ENCODE results near the gene MYORG.

MYORG gene

GRCh38 chr9:34376596-34377403, at the start of gene MYORG:
TSS of gene MYORG (minus strand) at chr9:34376898. CDS start at chr9:34372943, 3,955 bp downstream.
- Mint-ChIP-seq H3K36me3 (no peaks in the 10 kb centered on the region), H3K9me3 (no peaks in the 10 kb centered on the region), H3K27ac (peak within 1 kb of the TSS; percentile 66), H3K4me1 (peaks cover 32% of the 10 kb centered on the region), H3K4me3 (peak within 1 kb of the TSS; percentile 89), H3K27me3 (no peaks in the 10 kb centered on the region)
- ATAC-seq, result peak; percentile 94

DNA sequence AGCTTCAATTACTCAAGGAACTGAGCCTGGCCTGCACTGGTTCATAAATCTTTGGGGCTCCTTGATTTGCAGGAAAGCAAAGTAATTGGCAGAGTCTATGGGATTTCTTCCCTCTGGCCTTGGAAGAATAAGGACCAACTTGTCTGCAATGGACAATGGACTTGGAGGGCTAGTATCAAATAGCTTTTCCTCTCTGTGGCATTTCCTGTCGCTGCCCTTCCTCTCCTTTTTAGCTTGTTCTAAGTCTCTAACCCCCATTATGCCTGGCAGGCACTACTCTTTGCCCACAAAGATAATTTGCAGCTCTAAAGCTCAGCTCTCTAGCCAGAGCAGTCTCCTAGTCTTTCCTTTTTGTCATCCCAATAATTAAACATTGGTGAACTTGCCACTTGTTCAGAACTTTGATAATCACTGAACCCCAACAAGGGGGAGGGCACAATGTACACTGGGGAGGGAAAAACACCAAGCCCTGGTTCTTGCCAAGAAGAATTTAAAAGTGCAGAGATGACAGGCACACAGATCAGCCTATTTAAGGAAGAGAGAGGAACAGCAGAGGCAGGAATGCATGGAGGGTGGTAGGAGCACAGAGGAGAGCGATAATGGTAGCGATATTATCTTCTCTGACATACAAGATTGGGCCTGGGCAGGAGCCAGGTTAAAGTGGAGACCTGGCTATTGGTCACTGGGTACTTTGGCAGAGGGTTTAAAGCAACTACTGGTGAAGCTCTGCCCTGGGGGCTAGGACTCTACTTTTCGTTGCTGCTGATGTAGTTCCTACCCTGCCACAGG, 43.2 kb upstream of the MYORG start:
- Mint-ChIP-seq H3K4me1 (no peaks in the 10 kb centered on the region), H3K27me3 (no peaks in the 10 kb centered on the region), H3K4me3 (no peak overlapping the region), H3K36me3 (peaks cover 13% of the 10 kb centered on the region), H3K27ac (no peak overlapping the region), H3K9me3 (no peaks in the 10 kb centered on the region)
- no peak for ATAC-seq

DNA sequence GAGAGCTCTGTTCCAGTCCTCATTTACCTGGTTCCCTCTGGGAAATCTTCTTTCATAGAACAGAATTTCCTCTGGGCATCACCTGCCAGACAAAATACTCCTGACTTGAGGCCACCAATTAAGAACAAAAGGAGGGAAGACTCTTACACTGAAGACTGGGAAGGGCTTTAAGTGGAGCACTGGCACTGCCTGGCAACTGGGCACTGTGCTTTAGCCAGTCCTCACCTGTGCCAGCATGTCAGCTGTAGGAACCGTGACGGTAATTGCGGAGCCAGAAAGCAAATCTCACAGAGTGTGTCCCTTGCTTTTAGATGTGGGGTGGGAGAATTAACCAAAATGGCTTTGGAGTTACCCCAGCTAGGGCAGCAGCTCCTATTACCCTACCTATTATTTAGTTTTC, 41.0 kb upstream of the MYORG start:
- Mint-ChIP-seq H3K36me3 (peaks cover 8% of the 10 kb centered on the region), H3K27me3 (no peaks in the 10 kb centered on the region), H3K4me3 (no peak overlapping the region), H3K9me3 (no peaks in the 10 kb centered on the region), H3K4me1 (no peaks in the 10 kb centered on the region), H3K27ac (no peak overlapping the region)
- ATAC-seq, result no peak

DNA sequence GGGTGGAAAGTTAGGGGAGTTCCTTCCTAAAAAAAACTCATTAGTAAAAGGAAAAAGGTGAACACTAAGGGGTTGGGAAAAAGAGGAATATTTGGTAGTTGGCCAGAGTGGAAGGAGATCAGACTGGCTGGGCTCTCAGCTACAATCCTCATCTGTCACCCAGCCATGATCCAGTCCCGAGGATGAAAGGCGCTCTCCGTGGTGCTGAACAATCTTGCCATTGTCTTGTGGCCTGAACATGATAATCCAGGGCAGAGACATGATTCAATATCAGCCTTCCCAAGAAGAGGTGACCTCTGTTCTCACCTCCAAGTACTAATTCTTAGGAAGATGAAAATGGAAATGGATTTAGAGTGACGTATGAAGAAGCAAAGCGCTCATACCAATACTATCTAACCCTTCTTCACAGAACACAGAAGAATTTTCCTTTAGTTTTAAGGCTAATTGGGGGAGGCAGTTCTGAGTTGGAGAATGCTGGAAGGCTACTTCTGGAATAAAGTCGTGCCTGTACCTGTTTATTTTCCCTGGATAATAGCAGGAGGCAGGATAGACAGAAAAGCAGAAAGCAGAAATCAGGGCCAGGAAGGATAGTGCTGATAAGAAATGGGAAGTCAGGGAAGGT, 36.6 kb upstream of the MYORG start:
- H3K4me1 Mint-ChIP-seq, result no peaks in the 10 kb centered on the region
- H3K27me3 Mint-ChIP-seq, result no peaks in the 10 kb centered on the region
- no peaks in the 10 kb centered on the region for H3K9me3 Mint-ChIP-seq
- peaks cover 21% of the 10 kb centered on the region for H3K36me3 Mint-ChIP-seq
- no peak overlapping the region for H3K4me3 Mint-ChIP-seq
- no peak for ATAC-seq
- H3K27ac Mint-ChIP-seq, result no peak overlapping the region

DNA sequence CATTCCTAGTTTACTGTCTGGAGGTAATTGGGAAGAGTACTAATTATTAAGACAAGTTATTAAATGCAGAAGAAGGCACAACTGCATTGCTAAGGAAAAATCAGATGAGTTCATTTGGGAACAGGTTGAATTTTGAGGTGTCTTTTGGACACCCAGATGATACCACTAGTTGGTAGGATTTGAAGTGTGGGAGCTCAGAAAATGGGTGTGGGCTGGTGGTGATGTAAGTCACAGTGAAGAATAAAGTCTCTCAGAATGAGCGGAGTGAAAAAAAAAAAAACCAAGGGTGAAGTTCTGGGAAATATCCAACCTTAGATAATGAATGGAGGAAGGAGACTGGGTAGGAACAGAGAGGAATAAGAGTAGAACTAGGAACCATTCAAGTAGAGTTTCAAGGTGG, 35.6 kb upstream of the MYORG start:
- H3K4me3 Mint-ChIP-seq, result no peak overlapping the region
- no peak overlapping the region for H3K27ac Mint-ChIP-seq
- ATAC-seq, result no peak
- H3K27me3 Mint-ChIP-seq, result no peaks in the 10 kb centered on the region
- no peaks in the 10 kb centered on the region for H3K4me1 Mint-ChIP-seq
- H3K36me3 Mint-ChIP-seq, result peaks cover 21% of the 10 kb centered on the region
- H3K9me3 Mint-ChIP-seq, result no peaks in the 10 kb centered on the region

GRCh38 chr9:34409154-34409553, 32.5 kb upstream of the MYORG start:
- no peak overlapping the region for H3K4me3 Mint-ChIP-seq
- no peak for ATAC-seq
- H3K4me1 Mint-ChIP-seq, result no peaks in the 10 kb centered on the region
- H3K36me3 Mint-ChIP-seq, result peaks cover 17% of the 10 kb centered on the region
- no peak overlapping the region for H3K27ac Mint-ChIP-seq
- H3K27me3 Mint-ChIP-seq, result no peaks in the 10 kb centered on the region
- no peaks in the 10 kb centered on the region for H3K9me3 Mint-ChIP-seq

DNA sequence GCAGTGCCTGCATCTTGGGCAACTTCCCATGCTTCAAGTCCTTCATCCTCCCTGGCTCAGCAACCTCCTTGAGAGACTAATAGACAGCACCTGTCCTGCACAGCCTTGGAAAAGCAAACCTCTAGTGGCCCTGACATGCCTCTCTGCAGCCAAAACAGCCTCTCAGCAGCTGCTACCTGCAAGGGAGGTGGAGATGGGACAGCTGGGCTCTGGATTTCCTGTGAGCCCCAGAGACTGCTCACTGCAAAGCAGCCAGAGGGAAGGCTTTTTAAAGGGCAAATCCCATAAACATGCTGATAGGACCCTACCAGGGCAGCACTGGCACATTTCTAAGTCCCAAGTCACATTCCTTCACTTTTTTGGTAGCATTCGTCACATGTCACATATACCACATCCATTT, 31.5 kb upstream of the MYORG start:
- Mint-ChIP-seq H3K9me3 (no peaks in the 10 kb centered on the region), H3K27me3 (no peaks in the 10 kb centered on the region), H3K27ac (no peak overlapping the region), H3K4me1 (no peaks in the 10 kb centered on the region), H3K36me3 (peaks cover 24% of the 10 kb centered on the region), H3K4me3 (no peak overlapping the region)
- no peak for ATAC-seq

DNA sequence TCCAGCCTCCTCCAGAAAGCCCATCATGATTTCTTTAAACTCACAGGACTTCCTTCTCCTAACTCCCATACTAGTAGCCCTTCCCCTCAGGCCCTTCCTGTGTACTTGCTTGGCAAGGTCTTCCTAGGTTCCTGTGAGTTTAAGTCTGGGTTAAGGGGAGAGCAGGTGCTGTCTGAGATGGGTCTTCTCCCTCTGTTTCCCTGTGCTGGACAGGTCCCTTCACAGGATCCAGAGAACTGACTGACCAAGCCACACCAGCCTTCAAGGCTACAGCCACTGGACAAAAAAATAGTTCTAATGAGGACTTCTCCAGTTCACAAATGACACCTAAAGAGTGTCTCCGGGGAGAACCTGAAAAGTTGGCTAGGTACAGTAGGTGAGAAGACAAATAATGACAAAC, 29.5 kb upstream of the MYORG start:
- no peak overlapping the region for H3K27ac Mint-ChIP-seq
- no peaks in the 10 kb centered on the region for H3K9me3 Mint-ChIP-seq
- no peaks in the 10 kb centered on the region for H3K27me3 Mint-ChIP-seq
- no peak for ATAC-seq
- H3K4me3 Mint-ChIP-seq, result no peak overlapping the region
- H3K4me1 Mint-ChIP-seq, result no peaks in the 10 kb centered on the region
- peaks cover 25% of the 10 kb centered on the region for H3K36me3 Mint-ChIP-seq

GRCh38 chr9:34405719-34406118, 29.0 kb upstream of the MYORG start:
- no peaks in the 10 kb centered on the region for H3K27me3 Mint-ChIP-seq
- H3K27ac Mint-ChIP-seq, result no peak overlapping the region
- no peaks in the 10 kb centered on the region for H3K4me1 Mint-ChIP-seq
- ATAC-seq, result no peak
- H3K36me3 Mint-ChIP-seq, result peaks cover 29% of the 10 kb centered on the region
- no peak overlapping the region for H3K4me3 Mint-ChIP-seq
- H3K9me3 Mint-ChIP-seq, result no peaks in the 10 kb centered on the region

GRCh38 chr9:34403554-34404380, 27.1 kb upstream of the MYORG start:
- no peaks in the 10 kb centered on the region for H3K4me1 Mint-ChIP-seq
- H3K36me3 Mint-ChIP-seq, result peaks cover 46% of the 10 kb centered on the region
- no peak for ATAC-seq
- no peaks in the 10 kb centered on the region for H3K27me3 Mint-ChIP-seq
- H3K27ac Mint-ChIP-seq, result no peak overlapping the region
- H3K9me3 Mint-ChIP-seq, result no peaks in the 10 kb centered on the region
- H3K4me3 Mint-ChIP-seq, result no peak overlapping the region

DNA sequence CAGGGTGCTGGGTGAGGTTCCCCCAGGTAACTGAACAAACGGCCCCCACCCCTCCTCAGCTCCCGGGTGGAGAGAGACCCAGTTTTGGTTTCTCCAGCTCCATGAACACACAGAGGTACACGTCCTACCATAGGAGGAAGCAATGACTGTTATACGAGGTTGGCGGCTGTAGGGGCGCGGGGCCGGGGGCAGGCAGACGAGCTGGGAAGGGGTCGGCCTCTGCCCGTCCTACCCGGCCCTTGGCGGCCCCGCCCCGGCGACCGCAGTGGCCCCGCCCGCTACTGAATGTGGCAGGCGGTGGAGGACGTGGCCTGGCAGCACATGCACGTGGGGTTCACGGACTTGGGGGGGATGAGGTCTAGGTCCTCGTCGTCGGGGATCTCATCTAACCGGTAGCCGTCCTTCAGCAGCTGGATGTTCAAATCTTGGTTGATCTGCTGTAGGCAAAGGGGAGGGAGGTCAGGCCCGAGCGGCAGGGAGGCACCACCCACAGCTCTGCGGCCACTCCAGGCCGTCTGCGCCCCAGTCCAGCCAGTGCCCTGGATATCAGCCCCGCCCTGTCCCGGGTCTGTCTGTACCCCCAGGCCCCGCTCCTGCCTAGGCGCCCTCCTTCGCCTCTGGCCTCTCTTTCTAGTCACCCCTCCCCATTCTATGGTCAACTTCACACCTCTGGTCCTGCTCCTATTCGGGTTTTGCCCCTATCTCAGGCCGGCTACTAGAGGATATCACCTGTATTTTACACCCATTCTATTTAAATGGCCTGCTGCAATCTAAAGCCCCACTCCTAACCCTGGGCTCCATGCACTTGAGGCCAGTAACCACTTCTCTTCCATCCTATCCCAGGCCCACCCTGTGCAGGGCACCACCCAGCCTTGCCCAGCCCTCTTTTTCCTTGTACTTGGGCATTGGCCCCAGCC, 24.2 kb upstream of the MYORG start:
- no peak overlapping the region for H3K27ac Mint-ChIP-seq
- H3K27me3 Mint-ChIP-seq, result no peaks in the 10 kb centered on the region
- no peaks in the 10 kb centered on the region for H3K4me1 Mint-ChIP-seq
- H3K4me3 Mint-ChIP-seq, result no peak overlapping the region
- no peaks in the 10 kb centered on the region for H3K9me3 Mint-ChIP-seq
- H3K36me3 Mint-ChIP-seq, result peaks cover 46% of the 10 kb centered on the region
- peak; percentile 28 for ATAC-seq

DNA sequence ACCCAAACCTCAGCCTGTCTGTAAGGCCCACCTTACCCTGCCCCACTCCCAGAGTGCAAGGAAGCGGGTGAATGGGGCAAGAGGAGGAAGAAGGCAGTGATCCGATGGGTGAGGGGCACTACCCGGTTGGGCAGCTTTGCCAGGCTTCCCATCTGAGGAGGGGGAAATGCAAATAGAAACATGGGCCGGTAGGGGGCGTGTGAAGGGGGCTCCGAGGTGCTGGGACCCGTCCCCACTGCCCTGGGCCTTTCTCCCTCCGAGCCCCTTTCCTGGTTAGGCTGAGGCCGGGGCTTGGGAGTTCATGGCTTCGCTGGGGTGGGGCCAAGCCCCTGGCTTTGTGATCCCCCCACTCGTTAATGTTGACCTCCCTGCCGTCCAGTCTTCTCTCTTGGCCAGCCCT, 23.6 kb upstream of the MYORG start:
- H3K4me1 Mint-ChIP-seq, result no peaks in the 10 kb centered on the region
- no peaks in the 10 kb centered on the region for H3K27me3 Mint-ChIP-seq
- H3K27ac Mint-ChIP-seq, result no peak overlapping the region
- H3K4me3 Mint-ChIP-seq, result no peak overlapping the region
- peaks cover 46% of the 10 kb centered on the region for H3K36me3 Mint-ChIP-seq
- no peaks in the 10 kb centered on the region for H3K9me3 Mint-ChIP-seq
- ATAC-seq, result no peak

- H3K27ac Mint-ChIP-seq, result no peak overlapping the region
- no peaks in the 10 kb centered on the region for H3K27me3 Mint-ChIP-seq
- H3K4me1 Mint-ChIP-seq, result no peaks in the 10 kb centered on the region
- no peak for ATAC-seq
- H3K4me3 Mint-ChIP-seq, result no peak overlapping the region
- peaks cover 46% of the 10 kb centered on the region for H3K36me3 Mint-ChIP-seq
- H3K9me3 Mint-ChIP-seq, result no peaks in the 10 kb centered on the region
Measured at GRCh38 chr9:34399729-34400128, 23.0 kb upstream of the MYORG start.

DNA sequence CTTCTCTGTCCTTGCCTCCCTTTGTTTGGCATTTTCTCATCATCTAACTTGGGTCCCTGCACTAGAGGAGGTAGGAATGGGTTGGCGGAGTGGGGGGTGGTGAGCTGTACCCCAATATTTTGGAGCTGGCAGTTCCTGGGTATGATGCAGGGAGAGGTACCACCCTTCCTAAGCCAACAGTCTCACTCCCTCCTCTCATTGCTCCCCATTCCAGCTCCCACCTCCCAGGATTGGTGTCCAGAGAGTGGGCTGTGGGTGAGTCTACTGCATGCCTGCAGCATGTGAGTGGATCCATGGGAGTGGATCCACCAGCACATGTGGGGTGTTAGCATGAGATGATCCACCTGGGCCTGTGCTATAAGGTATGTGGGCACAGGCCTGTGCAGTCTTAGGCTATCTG, 22.2 kb upstream of the MYORG start:
- Mint-ChIP-seq H3K4me1 (no peaks in the 10 kb centered on the region), H3K36me3 (peaks cover 41% of the 10 kb centered on the region), H3K27me3 (no peaks in the 10 kb centered on the region), H3K4me3 (no peak overlapping the region), H3K27ac (no peak overlapping the region), H3K9me3 (no peaks in the 10 kb centered on the region)
- no peak for ATAC-seq
